LNCaP clone FGC (cell line): ENCODE data around the gene GH1.

ENCODE experiments used
- DNase-seq: peaks from one replicate; pipeline ENCODE4 v3.0.0-alpha.2; 2011; ENCODE audit warnings: low read depth
- H3K4me3 ChIP-seq: 2 replicates; pipeline ENCODE4 v1.5.1; 2011; ENCODE audit warnings: mild to moderate bottlenecking, low read depth, low read length, control low read depth
- CTCF ChIP-seq: IDR thresholded peaks from 2 replicates; pipeline ENCODE4 v1.5.1; 2012; ENCODE audit warnings: mild to moderate bottlenecking; ENCODE audit not compliant: control insufficient read depth, insufficient read depth; ENCODE audit errors: extremely low read depth

The GH1 gene

DNA sequence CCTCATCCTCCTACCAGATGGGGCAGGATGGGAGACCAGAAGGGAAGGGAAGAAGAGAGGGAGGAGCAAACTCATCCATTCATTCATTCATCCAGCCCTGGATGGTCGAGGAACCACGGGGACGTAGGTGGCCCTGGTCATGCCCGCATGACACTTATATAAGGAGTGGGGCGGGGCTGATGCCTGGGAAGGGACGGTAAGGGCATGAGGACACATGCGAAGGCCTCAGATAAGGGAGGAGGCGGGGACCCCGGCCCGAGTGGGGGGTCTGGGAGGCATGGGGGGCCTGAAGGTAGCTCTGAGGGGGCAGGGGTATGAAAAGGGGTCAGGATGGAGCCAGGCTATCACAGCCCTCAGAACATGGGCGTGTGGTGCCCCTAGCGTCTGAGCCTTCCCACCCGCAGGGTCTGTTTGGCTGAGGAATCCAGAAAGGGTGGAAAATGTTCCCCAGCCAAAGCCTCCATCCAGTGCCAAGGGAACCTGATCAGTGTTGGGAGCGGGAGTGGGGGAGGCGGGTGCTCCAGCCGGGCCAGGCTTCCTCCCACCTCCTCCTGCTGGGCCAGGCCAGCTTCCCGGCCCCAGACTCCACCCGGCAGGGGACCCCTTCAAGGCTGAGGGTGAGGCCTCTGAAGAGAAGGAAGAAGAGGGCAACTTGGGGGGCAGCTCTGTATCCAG lies 31.1 kb upstream of the GH1 start:
- no peak for TF ChIP-seq CTCF
- DNase-seq, result no peak
- H3K4me3 ChIP-seq, result no peak overlapping the region

GRCh38 chr17:63948521-63948920 lies 29.9 kb upstream of the GH1 start:
- H3K4me3 ChIP-seq, result no peak overlapping the region
- TF ChIP-seq CTCF, result no peak
- DNase-seq, result no peak

DNA sequence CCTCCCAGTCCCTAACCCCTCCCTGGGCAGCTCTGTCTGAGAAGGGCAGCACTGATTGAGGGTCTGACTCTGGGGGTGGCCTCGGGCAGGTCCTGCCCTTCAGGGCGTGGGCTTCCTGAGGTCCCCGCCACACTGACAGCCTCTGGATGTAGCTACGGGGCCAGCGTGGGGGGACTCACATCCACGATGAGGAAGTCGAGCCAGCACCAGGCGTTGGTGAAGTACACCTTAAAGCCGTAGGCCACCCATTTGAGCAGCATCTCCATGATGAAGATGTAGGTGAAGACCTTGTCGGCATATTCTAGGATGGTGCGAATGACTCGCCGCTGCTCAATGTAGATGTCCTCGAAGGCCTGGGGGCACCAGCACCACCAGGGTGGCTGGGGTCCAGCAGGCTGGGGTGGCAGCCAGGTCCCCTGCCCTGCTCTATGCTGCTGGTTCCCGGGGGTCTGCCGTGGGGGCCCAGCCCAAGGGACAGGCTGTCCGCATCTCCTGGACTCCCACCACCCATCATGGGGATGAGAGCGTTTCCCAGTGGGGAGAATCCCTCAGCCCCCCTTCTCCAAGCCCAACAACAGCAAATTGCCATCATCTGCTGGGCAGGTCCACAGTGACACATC lies 29.2 kb upstream of the GH1 start:
- TF ChIP-seq CTCF, result no peak
- H3K4me3 ChIP-seq, result no peak overlapping the region
- no peak for DNase-seq

DNA sequence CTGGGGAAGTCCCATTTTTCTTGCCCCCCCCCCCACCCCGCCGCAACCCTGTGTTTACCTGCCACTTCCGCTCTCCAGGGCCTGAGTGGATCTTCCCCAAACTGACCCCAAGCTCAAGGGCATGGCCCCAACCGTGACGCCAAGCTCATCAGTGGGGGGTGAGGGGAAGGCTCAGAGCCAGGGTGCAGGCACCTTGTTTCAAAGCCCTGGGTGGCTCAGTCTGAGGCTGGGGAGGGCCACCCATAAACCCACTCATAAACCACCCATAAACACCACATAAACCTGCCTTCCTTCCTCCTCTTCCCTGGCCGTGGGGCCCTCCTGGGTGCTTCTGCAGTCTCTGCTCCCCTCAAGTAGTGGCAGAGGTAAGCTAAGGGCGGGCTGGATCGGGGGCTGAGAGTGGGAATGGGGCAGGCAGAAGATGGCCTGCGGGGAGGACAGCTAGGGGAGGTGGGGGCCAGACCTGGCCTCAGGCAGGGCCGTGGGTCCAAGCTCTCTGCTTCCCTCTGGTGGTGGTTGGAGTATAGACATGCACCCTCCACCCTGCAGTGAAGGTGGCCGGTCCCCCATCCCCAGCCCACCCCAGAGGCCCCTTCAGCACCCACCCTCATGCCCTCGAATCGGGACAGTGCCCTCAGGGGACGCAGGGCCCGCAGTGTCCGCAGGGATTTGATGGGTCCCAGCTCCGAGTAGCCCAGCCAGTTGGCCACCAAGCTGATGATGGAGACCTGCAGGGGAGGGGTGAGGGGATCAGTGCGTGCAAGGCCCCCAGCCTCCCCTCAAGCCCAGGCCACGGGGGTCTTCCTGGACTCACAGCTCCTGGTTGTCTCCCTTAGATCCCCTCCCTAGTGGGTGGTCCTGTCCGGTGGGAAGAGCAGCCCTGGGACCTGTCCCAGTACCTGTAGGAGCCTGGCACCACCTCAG lies 28.1 kb upstream of the GH1 start:
- peak; percentile 77 for TF ChIP-seq CTCF
- no peak overlapping the region for H3K4me3 ChIP-seq
- no peak for DNase-seq

DNA sequence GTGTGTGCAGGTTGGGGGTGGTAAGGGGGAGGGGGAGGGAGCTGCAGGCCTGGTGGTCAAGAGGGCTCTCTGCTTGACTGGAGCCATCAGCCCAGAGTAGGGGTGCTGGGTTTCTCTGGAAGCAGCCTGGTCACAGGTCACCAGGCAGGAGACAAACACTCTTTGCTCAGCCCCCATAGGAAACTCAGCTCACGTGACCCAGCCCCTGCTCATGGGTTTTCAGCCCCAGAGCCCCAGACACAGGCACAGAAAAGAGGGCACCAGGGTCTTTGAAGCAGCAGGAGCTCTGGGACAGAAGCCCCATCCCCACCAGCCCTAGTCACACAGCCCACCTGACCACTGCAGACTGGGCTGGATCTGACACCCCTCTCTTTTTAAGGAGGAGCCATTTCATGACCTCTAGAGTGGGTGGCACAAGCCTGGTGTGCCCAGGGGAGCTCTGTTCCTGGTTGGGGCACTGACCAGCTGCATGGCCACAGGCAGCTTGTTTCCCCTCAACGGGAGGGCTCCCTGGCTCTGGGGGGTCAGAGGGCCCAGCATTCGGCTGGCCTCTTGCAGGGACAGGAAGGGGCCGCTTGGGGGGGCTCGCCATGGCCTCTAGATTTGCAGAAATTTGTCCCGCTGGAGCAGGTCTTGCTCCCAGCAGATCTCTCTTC lies 27.3 kb upstream of the GH1 start:
- DNase-seq, result no peak
- TF ChIP-seq CTCF, result no peak
- H3K4me3 ChIP-seq, result no peak overlapping the region

GRCh38 chr17:63944736-63945499 lies 26.3 kb upstream of the GH1 start:
- no peak overlapping the region for H3K4me3 ChIP-seq
- no peak for DNase-seq
- no peak for TF ChIP-seq CTCF
